GM21576 (cell line): ENCODE data around the gene CCDC171.
"Not testable (repeated sequence)": the region's sequence is repeated elsewhere in the genome, so short reads cannot be mapped to it uniquely, and the experiment has no call there.

Experiments
- ATAC-seq: cut with Tn5 transposase; IDR thresholded peaks from one replicate; pipeline ENCODE4 v1.9.1; 2021; ENCODE audit warnings: mild to moderate bottlenecking, moderate library complexity; ENCODE audit not compliant: unreplicated experiment

CCDC171 gene

DNA sequence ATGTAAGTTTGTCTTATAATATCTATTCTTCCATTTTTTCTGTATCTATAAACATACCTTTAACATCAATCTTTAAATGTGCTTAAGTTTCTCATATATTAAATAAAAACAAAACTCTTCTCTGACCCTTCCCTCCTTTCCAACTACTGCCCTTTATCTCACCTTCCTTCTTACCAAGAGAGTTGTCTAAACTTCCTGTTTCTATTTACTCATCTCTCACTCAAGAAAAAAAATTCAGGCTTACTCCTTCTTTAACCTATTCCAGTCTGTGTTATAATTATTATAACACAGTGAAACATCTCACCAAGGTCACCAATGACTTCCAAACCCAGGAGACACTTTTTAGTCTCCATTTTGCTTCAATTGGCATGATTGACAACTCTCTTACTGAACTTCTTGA, 140.9 kb downstream of the CCDC171 start:
- no peak for ATAC-seq

DNA sequence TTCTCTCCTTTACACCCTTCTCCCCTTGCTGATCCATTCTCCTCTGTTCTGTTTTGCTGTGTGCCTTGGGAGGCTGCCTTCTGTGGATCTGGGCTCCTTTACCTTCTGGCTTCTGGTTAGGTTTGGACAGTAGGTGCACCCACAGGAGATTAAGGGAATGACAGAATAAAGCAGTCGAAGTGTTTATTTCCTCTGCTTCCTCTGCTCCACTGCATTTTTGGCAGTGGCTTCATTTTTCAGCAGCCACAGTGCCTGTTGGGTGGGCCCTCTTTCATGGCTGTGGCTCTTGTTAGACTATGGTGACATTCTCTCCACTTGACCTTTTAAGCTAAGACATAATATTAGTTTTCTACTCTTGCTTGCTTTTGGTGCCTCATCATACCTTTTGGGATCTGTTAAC, 144.1 kb downstream of the CCDC171 start:
- ATAC-seq = no peak

DNA sequence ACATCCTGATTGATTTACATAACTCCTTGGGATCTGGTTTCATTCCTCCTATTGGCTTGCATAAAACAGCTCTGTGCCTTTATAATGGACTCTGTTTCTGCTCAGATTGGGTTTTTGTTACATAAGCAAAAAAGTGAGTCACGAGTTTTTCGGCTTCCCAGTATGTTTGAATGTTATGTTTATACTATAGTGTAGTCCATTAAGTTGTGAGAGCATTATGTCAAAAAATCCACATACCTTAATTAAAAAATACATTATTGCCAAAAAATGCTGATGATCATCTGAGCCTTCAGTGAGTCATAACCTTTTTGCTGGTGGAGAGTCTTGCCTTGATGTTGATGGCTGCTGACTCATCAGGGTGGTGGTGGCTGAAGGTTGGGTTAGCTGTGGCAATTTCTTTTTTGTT, 144.6 kb downstream of the CCDC171 start:
- no peak for ATAC-seq

DNA sequence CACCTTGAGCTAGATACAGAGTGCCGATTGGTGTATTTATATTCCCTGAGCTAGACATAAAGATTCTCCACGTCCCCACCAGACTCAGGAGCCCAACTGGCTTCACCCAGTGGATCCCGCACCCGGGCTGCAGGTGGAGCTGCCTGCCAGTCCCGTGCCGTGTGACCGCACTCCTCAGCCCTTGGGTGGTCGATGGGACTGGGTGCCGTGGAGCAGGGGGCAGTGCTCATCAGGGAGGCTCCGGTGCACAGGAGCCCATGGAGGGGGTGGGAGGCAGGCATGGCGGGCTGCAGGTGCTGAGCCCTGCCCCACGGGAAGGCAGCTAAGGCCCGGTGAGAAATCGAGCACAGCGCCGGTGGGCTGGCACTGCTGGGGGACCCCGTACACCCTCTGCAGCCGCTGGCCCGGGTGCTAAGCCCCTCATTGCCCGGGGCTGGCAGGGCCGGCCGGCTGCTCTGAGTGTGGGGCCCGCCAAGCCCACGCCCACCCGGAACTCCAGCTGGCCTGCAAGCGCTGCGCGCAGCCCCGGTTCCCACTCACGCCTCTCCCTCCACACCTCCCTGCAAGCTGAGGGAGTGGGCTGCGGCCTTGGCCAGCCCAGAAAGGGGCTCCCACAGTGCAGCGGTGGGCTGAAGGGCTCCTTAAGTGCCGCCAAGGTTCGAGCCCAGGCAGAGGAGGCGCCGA, 147.2 kb downstream of the CCDC171 start:
- ATAC-seq = not testable (repeated sequence)

DNA sequence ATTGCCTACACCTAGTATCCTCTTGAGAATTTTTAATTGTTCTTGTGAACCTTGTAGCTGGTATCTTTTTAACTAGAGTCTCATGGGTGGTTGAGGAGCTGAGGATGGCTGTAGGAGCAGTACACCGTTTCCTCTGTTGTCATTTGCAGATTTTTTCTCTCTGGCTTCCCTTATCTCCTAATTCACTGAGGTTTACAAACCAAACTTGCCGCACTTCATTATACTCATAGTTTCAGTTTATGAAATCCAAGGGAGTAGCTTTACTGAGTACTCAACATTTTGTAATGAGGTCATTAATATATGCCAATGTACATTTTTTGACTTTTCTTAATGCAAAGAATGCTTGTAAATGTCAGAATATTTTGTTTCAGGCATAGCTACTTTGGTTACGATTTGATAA, 154.2 kb downstream of the CCDC171 start:
- no peak for ATAC-seq

DNA sequence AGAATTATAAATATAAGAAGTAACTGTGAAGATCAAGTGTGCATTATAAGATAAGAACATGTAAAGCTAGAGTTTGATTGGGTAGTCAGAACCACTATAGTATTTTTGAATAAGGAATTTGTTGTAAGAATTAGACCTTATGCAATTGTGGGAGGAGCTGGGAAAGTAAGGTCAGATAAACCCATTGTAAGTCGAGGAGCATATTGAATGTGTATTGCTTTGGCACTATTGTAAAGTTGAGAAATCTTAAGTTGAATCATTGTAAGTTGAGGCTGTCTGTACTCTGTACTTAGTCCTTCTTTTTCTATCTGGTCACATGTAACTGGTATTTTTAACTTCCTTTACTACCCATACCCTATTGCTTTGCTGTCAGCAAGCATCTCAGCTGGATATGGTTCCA, 158.7 kb downstream of the CCDC171 start:
- no peak for ATAC-seq

DNA sequence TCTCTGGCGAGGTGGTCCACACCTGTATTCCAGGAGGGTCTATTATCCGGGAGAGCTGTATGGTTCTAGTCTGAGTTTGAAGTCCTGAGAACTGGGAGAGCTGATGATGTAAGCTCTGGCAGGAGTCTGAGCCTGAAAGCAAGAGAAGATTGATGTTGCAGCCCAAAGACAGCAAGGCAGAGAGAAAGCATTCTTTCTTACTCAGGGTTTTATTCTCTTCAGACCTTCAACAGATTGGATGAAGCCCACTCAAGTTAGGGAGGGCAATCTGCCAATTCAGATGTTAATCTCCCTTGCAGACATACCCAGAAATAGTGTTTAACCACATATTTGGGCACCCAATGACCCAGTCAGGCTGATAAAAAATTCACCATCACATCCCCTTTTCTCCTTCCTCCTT, 159.1 kb downstream of the CCDC171 start:
- no peak for ATAC-seq

DNA sequence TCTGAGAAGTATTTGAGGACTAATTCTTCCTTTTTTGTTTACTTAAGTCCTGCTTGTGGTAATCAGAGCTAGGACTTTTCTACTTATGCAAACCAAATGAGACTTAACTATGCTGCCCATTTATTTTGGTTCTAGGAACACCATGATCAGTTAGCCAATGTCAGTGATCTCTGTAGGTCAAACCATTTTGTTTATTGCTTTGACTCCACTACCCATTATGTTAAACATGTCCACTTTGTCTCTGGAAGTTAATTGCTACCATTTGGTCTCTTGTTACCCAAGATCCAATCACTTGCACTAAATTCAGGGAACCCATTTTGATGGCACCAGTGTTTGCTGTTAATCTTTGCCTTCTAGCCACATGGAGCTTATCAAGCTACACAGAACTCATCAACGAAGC, 161.9 kb downstream of the CCDC171 start:
- ATAC-seq = no peak

DNA sequence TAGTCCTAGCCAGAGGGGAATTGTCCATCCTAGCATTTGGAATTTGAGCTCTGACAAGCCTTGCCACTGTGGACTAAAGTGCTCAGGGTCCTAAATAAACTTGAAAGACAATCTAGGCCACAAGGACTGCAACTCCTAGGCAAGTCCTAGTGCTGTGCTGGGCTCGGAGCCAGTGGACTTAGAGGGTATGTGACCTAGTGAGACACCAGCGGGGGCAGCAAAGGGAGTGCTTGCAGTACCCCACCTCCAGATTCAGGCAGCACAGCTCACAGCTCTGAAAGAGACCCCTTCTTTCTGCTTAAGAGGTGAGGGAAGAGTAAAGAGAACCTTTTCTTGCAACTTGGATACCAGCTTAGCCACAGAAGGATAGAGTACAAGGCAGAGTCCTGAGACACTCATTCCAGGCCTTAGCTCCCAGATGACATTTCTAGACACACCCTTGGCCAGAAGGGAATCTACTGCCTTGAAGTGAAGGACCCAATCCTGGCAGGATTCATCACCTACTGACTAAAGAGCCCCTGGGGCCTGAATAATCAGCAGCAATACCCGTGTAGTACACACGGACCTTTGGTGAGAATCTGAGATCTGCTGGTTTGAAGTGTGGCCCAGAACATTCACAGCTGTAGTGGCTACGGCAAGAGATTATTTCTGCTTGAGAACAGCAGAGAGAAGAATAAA, 164.6 kb downstream of the CCDC171 start:
- ATAC-seq = no peak

DNA sequence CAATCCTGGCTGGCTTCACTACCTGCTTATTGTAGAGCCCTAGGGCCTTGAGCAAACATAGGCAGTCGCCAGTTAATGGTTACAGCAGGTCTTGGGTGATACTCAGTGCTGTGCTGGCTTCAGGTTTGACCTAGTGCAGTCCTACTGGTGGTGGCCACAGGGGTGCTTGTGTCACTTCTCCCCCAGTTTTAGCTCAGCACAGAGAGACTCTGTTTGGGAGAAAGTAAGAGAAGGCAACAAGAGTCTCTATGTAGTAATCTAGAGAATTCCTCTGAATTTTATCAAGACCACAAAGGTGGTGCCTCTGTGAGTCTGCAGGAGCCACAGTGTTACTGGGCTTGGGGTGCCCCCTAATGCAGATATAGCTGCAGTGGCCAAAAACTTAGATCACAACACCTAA, 165.6 kb downstream of the CCDC171 start:
- no peak for ATAC-seq

DNA sequence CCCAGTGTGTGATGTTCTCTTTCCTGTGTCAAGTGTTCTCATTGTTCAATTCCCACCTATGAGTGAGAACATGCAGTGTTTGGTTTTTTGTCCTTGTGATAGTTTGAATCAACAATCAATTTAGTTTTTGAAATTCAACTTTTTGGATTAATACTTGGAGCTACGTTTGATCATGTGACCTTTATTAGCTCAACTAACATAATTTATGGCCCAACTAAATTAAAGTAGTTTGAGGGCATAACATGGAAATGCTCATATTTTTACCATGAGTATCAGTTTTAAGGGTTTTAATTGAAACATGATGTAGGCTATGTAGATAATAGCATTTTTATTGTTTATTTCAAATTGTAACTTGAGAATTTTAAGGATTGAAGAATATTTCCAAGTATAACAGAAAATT, 168.0 kb downstream of the CCDC171 start:
- ATAC-seq = no peak

DNA sequence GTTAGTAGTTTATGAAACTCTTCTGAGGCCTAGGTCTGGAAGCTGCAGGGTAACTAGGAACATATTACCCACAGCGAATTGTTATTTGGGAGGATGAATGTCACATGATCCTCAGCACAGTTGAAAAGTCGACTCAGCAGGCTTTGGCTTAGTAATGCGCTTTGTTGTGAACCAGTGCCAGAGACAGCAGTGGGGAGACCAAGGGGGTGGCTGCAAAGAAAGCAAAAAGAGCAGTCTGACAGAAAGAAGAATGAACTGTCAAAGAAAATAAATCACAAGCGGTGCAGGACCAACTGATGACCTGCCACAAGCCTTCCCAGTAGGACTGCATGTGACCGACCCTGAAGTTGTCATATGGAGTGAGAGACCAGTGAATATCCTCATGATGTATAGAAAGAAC, 170.0 kb downstream of the CCDC171 start:
- no peak for ATAC-seq

DNA sequence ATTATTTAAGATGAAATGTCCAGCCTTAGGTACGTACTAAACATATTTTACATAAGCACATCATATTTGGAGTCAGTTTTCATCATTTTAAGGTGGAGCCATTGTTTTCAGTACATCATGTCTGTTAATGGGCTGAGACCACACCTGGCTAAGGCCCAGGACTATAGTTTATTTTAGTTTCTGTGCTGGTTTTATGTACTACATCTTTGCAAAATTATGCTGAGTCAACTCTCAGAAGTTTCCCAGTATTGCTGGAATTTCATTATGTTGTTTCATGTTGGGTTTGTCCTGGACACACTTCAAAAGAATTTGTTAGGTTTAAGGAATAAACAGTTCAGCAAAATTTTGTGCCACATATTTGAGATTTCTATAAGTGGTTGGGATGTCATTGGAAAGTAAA, 171.2 kb downstream of the CCDC171 start:
- no peak for ATAC-seq

DNA sequence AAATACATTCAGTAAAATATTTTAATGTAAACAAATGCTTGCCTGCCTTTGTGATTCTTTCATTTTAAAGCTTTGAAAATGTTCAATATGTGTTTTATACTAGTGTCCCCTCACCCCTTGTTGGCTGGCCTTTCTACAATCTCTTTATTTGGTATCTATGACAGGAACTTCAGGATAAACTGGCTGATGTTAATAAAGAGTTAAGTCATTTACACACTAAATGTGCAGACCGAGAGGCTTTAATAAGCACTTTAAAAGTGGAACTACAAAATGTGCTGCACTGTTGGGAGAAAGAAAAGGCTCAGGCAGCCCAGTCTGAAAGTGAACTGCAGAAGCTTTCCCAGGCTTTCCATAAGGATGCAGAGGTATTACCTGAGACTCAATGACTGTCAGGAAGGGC, 171.8 kb downstream of the CCDC171 start:
- no peak for ATAC-seq

DNA sequence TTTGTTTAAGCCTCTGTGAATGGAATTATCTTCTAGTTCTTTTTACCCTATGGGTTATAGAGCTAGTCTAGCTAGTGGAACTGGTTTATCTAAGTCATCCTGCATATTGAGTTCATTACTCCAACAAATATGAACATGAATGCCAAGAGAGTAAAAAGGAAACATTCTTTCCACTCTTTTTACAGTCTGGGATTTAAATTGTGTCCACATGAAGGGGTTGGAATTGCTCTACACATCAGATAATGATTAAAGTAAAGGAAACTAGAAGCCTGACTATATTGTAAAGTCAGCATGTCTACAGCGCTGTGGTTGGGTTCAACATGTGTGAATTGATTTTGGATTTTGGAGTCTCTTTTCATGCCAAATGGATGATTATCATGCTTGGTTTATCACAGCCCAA, 173.1 kb downstream of the CCDC171 start:
- no peak for ATAC-seq

DNA sequence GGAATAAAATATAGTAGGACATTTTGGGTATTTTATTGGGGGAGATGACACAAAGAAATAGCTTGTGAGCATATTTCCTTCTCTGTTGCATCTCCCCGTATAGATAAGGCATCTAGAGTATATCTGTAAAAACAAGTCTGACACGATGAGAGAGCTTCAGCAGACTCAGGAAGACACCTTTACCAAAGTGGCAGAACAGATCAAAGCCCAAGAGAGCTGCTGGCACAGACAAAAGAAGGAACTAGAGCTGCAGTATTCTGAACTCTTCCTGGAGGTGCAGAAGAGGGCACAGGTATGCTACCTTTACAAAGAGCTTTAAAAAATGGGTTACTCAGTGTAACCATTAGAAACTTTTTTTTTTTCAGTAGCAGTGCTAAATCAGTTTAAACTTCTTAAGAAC, 176.7 kb downstream of the CCDC171 start:
- ATAC-seq = no peak

DNA sequence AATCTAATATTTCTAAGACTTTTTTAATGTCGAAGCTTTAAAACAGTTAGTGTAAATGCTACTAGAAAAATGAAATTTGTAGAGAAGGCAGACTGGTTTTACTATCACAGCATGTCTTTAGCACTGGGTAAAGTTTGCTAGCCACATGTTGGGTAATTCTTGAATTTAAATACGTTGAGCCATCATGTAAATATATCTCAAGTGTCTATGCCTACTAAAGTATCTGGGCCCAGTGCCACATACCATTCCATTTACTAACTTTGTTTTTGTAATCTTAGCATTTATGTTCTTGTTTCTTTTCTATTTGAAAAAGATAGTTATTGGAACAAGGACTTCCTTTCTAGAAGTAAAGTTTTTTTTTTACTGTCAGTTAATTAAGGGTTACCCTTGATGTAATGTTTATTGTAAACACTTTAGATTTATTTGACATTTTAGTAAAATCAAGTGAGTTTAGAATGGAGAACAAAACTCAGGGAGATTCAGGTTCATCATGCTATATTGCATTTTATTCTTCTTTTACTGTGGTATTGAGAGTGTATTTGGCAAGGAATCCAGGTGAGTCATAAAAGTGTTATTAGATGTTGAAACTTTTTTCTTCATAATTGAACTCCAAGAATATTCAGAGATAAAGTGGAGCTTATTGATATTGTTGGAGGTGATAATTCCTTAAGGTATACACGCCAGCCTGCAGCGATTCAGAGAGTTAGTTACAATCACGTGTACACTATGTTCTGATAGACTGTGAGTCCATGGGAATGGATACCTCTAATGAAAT, 182.4 kb downstream of the CCDC171 start:
- ATAC-seq = no peak

DNA sequence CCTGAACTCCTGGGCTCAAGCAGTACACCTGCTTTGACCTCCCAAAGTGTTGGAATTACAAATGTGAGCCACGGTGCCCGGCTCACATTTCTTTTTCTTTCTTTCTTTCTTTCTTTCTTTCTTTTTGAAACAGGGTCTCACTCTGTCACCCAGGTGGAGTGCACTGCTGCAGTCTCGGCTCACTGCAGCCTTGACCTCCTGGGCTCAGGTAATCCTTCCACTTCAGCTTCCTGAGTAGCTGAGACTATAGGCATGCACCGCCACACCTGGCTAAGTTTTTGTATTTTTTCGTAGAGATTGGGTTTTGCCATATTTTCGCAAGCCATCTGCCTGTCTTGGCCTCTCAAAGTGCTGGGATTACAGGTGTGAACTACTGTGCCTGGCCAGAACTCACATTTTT, 183.7 kb downstream of the CCDC171 start:
- ATAC-seq = no peak

DNA sequence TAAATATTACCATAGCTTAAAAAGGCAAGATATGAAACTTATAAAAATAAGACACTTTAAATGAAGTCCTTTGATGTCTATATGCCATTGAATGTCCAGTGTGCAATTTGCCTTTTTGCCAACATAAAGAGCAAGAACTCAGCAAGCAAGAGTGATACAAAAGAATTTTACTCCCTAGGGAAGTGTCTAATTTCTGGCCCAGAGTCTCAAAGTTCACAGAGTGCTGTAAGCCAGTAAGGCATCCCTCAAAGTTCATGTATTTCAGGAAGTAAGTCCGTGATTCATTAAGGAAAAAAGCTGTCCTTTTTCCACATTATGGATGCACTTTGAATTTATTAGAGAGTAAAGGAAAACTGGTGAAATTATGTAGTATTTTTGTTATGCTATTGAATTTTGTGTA, 185.2 kb downstream of the CCDC171 start:
- ATAC-seq = no peak

DNA sequence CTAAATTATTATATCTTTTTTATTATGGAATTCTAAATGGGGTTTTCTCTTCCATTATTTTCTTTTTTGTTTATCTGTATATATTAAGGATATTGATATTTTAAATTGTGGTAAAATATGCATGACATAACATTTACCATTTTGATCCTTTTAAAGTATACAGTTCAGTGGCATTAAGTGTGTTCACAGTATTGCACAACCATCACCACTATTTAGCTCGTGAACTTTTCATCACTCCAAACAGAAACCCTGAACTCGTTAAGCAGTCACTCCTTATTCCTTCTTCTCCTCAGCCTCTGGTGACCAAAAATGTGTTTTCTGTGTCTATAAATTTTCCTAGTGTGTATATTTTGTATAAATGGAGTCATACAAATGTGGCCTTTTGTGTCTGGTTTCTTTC, 188.2 kb downstream of the CCDC171 start:
- no peak for ATAC-seq

DNA sequence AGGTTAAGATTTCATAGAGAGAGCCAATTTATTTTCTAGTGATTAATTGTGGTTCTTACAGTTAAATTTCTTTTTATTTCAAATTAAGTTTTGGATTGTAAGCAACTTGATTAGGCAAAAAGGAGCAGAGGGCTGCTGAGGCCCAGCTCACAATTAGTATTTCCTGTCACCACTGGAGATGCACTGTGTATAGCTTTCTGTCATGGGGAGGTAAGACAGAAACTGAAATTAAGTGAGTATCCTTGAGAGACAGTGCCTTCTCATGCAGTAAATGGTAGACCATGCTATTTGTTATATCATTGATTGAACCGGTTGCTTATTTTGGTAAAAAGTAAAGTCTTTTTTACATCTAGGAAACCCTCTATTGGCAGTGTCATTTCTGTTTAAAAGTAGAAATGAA, 190.7 kb downstream of the CCDC171 start:
- ATAC-seq = peak; percentile 97

DNA sequence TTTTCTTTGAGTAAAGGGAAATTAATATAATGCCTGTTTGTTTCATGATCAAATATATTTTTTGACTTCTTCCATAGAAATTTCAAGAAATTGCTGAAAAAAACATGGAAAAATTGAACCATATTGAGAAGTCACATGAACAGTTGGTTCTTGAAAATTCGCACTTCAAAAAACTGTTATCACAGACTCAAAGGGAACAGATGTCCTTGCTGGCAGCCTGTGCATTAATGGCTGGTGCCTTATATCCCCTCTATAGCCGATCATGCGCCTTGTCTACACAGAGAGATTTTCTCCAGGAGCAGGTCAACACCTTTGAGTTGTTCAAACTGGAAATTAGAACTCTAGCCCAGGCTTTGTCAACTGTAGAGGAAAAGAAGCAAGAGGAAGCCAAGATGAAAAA, 191.4 kb downstream of the CCDC171 start:
- ATAC-seq = no peak
